ENCODE measurements around the gene RNLS.

The RNLS gene

GRCh38 chr10:88616250-88616977 lies 33.3 kb upstream of the RNLS start:
- H3K27me3 ChIP-seq (ENCODE audit: low read length), result no peaks in the 10 kb centered on the region
- H3K36me3 ChIP-seq (ENCODE audit: low read length), result no peaks in the 10 kb centered on the region
- no peak overlapping the region for H2AFZ ChIP-seq (ENCODE audit: low read depth, low read length, severe bottlenecking)
- H3K27ac ChIP-seq (ENCODE audit: low read depth, low read length), result no peak overlapping the region
- H3K4me3 ChIP-seq (ENCODE audit: insufficient read depth, low read length, poor library complexity, severe bottlenecking), result no peak overlapping the region
- H3K9me3 ChIP-seq (ENCODE audit: insufficient read depth, low read length), result no peaks in the 10 kb centered on the region
- no peak overlapping the region for H3K4me2 ChIP-seq (ENCODE audit: low read depth, low read length, poor library complexity, severe bottlenecking)
- H4K20me1 ChIP-seq (ENCODE audit: low read depth, low read length), result no peaks in the 10 kb centered on the region
- H3K79me2 ChIP-seq (ENCODE audit: insufficient read depth, low read length), result no peaks in the 10 kb centered on the region
- TF ChIP-seq CTCF (IDR thresholded peaks at IDR 0.05; ENCODE audit: insufficient read depth, low read length, poor library complexity, severe bottlenecking) (no peak), EZH2phosphoT487 (conservative IDR thresholded peaks at IDR 0.05; ENCODE audit: low read length) (no peak)
- H3K9ac ChIP-seq (ENCODE audit: low read length), result no peak overlapping the region
- no peaks in the 10 kb centered on the region for H3F3A ChIP-seq (ENCODE audit: insufficient read depth)
- no peaks in the 10 kb centered on the region for H3K9me2 ChIP-seq (replicated peaks; ENCODE audit: insufficient read depth, low read length)

DNA sequence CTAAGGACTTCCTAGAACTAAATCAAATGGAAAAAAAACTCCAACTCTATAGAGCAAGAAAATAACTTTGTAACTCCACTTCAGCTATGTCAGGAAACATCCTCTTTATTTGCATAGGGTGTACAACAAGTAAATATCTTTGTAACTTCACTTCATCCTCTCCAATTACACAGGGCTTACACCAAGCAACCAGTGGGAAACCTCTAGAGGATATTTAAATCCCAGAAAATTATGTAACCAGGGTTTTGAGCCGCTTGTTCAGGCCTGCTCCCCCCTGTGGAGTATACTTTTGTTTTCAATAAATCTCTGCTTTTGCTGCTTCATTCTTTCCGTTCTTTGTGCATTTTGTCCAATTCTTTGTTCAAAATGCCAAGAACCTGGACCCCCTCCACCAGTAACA lies 25.7 kb upstream of the RNLS start:
- Histone ChIP-seq H3K4me2 (ENCODE audit: low read depth, low read length, poor library complexity, severe bottlenecking) (no peak overlapping the region), H3K27ac (ENCODE audit: low read depth, low read length) (no peak overlapping the region), H3K9me2 (replicated peaks; ENCODE audit: insufficient read depth, low read length) (no peaks in the 10 kb centered on the region), H3K27me3 (ENCODE audit: low read length) (no peaks in the 10 kb centered on the region), H3F3A (ENCODE audit: insufficient read depth) (no peaks in the 10 kb centered on the region), H3K4me3 (ENCODE audit: insufficient read depth, low read length, poor library complexity, severe bottlenecking) (no peak overlapping the region), H3K9ac (ENCODE audit: low read length) (no peak overlapping the region), H3K36me3 (ENCODE audit: low read length) (no peaks in the 10 kb centered on the region), H4K20me1 (ENCODE audit: low read depth, low read length) (no peaks in the 10 kb centered on the region), H3K9me3 (ENCODE audit: insufficient read depth, low read length) (no peaks in the 10 kb centered on the region), H3K79me2 (ENCODE audit: insufficient read depth, low read length) (no peaks in the 10 kb centered on the region), H2AFZ (ENCODE audit: low read depth, low read length, severe bottlenecking) (no peak overlapping the region)
- TF ChIP-seq CTCF (IDR thresholded peaks at IDR 0.05; ENCODE audit: insufficient read depth, low read length, poor library complexity, severe bottlenecking) (no peak), EZH2phosphoT487 (conservative IDR thresholded peaks at IDR 0.05; ENCODE audit: low read length) (no peak)

DNA sequence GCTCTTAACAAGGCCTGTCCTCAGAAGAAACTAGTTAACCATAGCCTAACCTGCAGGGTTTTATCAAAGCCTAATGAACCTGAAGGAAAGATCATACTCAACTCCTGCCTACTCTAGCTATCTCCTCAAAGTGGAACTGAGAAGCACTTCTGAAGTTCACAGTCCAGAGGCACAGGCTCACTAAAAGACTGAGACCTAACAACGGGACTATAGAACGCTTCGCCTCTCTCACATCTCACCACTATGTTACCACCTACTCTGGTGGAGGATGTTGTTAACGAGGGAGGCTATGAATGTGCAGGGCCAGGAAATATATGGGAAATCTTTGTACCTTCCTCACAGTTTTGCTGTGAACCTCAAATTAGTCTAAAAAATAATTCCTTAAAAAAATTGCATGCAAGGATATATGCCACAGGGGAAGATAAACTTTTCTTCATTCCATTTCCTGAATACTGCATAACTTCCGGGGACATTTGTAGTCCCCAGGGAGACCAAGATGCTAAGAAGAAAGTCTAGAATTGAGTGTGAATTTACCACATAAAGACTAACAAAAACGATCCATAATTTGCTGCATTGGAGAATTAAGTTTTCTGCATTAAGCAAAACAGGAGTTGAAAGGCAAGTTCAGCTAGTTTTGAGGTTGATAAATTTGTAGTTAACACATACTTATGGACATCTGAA lies 25.1 kb upstream of the RNLS start:
- no peak overlapping the region for H2AFZ ChIP-seq (ENCODE audit: low read depth, low read length, severe bottlenecking)
- H3K4me3 ChIP-seq (ENCODE audit: insufficient read depth, low read length, poor library complexity, severe bottlenecking), result no peak overlapping the region

More for the DNA sequence above, 25.1 kb upstream of the RNLS start:
- Histone ChIP-seq H3F3A (ENCODE audit: insufficient read depth) (no peaks in the 10 kb centered on the region), H3K27me3 (ENCODE audit: low read length) (no peaks in the 10 kb centered on the region), H3K9me3 (ENCODE audit: insufficient read depth, low read length) (no peaks in the 10 kb centered on the region), H3K9ac (ENCODE audit: low read length) (no peak overlapping the region), H3K4me2 (ENCODE audit: low read depth, low read length, poor library complexity, severe bottlenecking) (no peak overlapping the region), H4K20me1 (ENCODE audit: low read depth, low read length) (no peaks in the 10 kb centered on the region), H3K36me3 (ENCODE audit: low read length) (no peaks in the 10 kb centered on the region), H3K27ac (ENCODE audit: low read depth, low read length) (no peak overlapping the region), H3K79me2 (ENCODE audit: insufficient read depth, low read length) (no peaks in the 10 kb centered on the region), H3K9me2 (replicated peaks; ENCODE audit: insufficient read depth, low read length) (no peaks in the 10 kb centered on the region)
- TF ChIP-seq CTCF (IDR thresholded peaks at IDR 0.05; ENCODE audit: insufficient read depth, low read length, poor library complexity, severe bottlenecking) (no peak), EZH2phosphoT487 (conservative IDR thresholded peaks at IDR 0.05; ENCODE audit: low read length) (no peak)
